ENCODE data around the gene SSH3. TPM values are rescaled to one million over a fixed set of nuclear protein-coding genes. Genes with fewer than 3 reads are reported as not detected.
A peak's percentile ranks its signal among the peaks of the same experiment; 100 is the strongest.

The SSH3 gene
- total RNA-seq, 3 donors from 2014 or later (not counting 1 experiment from before 2014, with no cell fraction given), result 34.3 to 42.7 (median 38.1) TPM

GRCh38 chr11:67271205-67271540 lies 32.2 kb upstream of the SSH3 start:
- H3K4me1 ChIP-seq (ENCODE audit: control insufficient read depth, insufficient read depth, low read length), result peaks cover 90% of the 10 kb centered on the region
- no peaks in the 10 kb centered on the region for H3K9me3 ChIP-seq (ENCODE audit: control insufficient read depth, insufficient read depth, low read length)
- TF ChIP-seq CTCF (IDR thresholded peaks at IDR 0.05), result no peak
- peaks cover 48% of the 10 kb centered on the region for H3K36me3 ChIP-seq (ENCODE audit: control insufficient read depth, insufficient read depth, low read length)
- no peak for ATAC-seq
- Mint-ChIP-seq H3K36me3 (no peaks in the 10 kb centered on the region), H3K27me3 (ENCODE audit: low read depth in 2 of 2) (no peaks in the 10 kb centered on the region), H3K4me3 (peak overlapping the region; percentile 97), H3K9me3 (no peaks in the 10 kb centered on the region), H3K4me1 (peaks cover 74 to 76% of the 10 kb centered on the region in 2 donors), H3K27ac (peak overlapping the region; percentile 96 to 97)
- H3K27me3 ChIP-seq (ENCODE audit: control insufficient read depth, insufficient read depth, low read length), result no peaks in the 10 kb centered on the region
- WGBS (ENCODE audit: insufficient coverage), result 17% methylated on average over 5 of the region's 5 CpGs
- H3K27ac ChIP-seq (ENCODE audit: low read length), result peak overlapping the region; percentile 95
- no peak for DNase-seq
- peak overlapping the region; percentile 2 for H3K4me3 ChIP-seq (ENCODE audit: low read length)
- intact Hi-C loops (cut with micrococcal nuclease), result no loop called here

- intact Hi-C loops (cut with micrococcal nuclease), result no loop called here
- no peak for TF ChIP-seq CTCF (IDR thresholded peaks at IDR 0.05)
- 2% methylated on average over 19 of the region's 19 CpGs for WGBS (ENCODE audit: insufficient coverage)
Observed at GRCh38 chr11:67271541-67272284, 31.6 kb upstream of the SSH3 start.

GRCh38 chr11:67272327-67273259 lies 30.7 kb upstream of the SSH3 start:
- Histone ChIP-seq H3K36me3 (ENCODE audit: control insufficient read depth, insufficient read depth, low read length) (peaks cover 51% of the 10 kb centered on the region), H3K27me3 (ENCODE audit: control insufficient read depth, insufficient read depth, low read length) (no peaks in the 10 kb centered on the region), H3K27ac (ENCODE audit: low read length) (peak overlapping the region; percentile 95), H3K4me1 (ENCODE audit: control insufficient read depth, insufficient read depth, low read length) (peaks cover 100% of the 10 kb centered on the region), H3K4me3 (ENCODE audit: low read length) (no peak overlapping the region), H3K9me3 (ENCODE audit: control insufficient read depth, insufficient read depth, low read length) (no peaks in the 10 kb centered on the region)
- TF ChIP-seq CTCF (IDR thresholded peaks at IDR 0.05), result no peak
- intact Hi-C loops (cut with micrococcal nuclease), result no loop called here
- ATAC-seq (peak in 1 of 3 donors; percentile 2), DNase-seq (peak in 1 of 2 donors; percentile 65)
- no peaks in the 10 kb centered on the region for H3K27me3 Mint-ChIP-seq (ENCODE audit: low read depth in 2 of 2)
- peaks cover 83 to 84% of the 10 kb centered on the region in 2 donors for H3K4me1 Mint-ChIP-seq
- no peaks in the 10 kb centered on the region for H3K9me3 Mint-ChIP-seq
- H3K27ac Mint-ChIP-seq, result peak overlapping the region; percentile 96 to 97
- WGBS (ENCODE audit: insufficient coverage), result 33% methylated on average over 23 of the region's 23 CpGs
- H3K36me3 Mint-ChIP-seq, result no peaks in the 10 kb centered on the region
- H3K4me3 Mint-ChIP-seq, result peak overlapping the region; percentile 97

More at GRCh38 chr11:67271541-67272284, 31.6 kb upstream of the SSH3 start:
- Histone ChIP-seq H3K4me1 (ENCODE audit: control insufficient read depth, insufficient read depth, low read length) (peaks cover 95% of the 10 kb centered on the region), H3K27me3 (ENCODE audit: control insufficient read depth, insufficient read depth, low read length) (no peaks in the 10 kb centered on the region), H3K27ac (ENCODE audit: low read length) (peak overlapping the region; percentile 95), H3K36me3 (ENCODE audit: control insufficient read depth, insufficient read depth, low read length) (peaks cover 48% of the 10 kb centered on the region), H3K4me3 (ENCODE audit: low read length) (peak overlapping the region; percentile 2), H3K9me3 (ENCODE audit: control insufficient read depth, insufficient read depth, low read length) (no peaks in the 10 kb centered on the region)
- peak; percentile 22 to 49 (median 42) for ATAC-seq
- DNase-seq, result peak; percentile 56 to 83
- Mint-ChIP-seq H3K4me3 (peak overlapping the region; percentile 97), H3K4me1 (peaks cover 79 to 82% of the 10 kb centered on the region in 2 donors), H3K9me3 (no peaks in the 10 kb centered on the region), H3K36me3 (no peaks in the 10 kb centered on the region), H3K27me3 (ENCODE audit: low read depth in 2 of 2) (no peaks in the 10 kb centered on the region), H3K27ac (peak overlapping the region; percentile 96 to 97)
